A673 (cell line): ENCODE results near the gene TBL3. TPM values are rescaled to one million over a fixed set of nuclear protein-coding genes. Genes with fewer than 3 reads are reported as not detected.

Source experiments
- BruUV-seq: library from RNA; stranded (reverse); fragments of 400-500 nt; replicated peaks from 2 replicates; lab custom pipeline; 2021; lab: Mats Ljungman, UMichigan
- CTCF ChIA-PET: fragments of 300-600 bp; sonication (Branson Sonifier 250); formaldehyde crosslinking; loops from one replicate; lab custom pipeline; 2022; ENCODE audit warnings: antibody characterized with exemption; lab: Charles Lee
- POLR2A ChIA-PET: fragments of 300-600 bp; sonication (Branson Sonifier 250); formaldehyde crosslinking; loops from one replicate; lab custom pipeline; 2022; ENCODE audit warnings: antibody characterized with exemption; ENCODE audit not compliant: low non-redundant PET; lab: Charles Lee
- DNase-seq: peaks from one replicate; pipeline ENCODE4 v3.0.0-alpha.2; 2015; ENCODE audit warnings: low spot score
- H3K27ac ChIP-seq: fragments of 200-600 bp; sonication (generic); 2 replicates; pipeline ENCODE4 v1.5.1; 2016; ENCODE audit warnings: mixed run types, low read depth, mild to moderate bottlenecking, mixed read lengths, antibody characterized with exemption, low read length; ENCODE audit not compliant: poor library complexity, severe bottlenecking
- H3K27me3 ChIP-seq: fragments of 200-600 bp; sonication (generic); replicated peaks from 2 replicates; pipeline ENCODE4 v1.6.1; 2017; ENCODE audit warnings: mixed run types, low read depth, mild to moderate bottlenecking, mixed read lengths, antibody characterized with exemption, low read length; ENCODE audit not compliant: insufficient read depth, poor library complexity
- H3K36me3 ChIP-seq: fragments of 200-600 bp; sonication (generic); 2 replicates; pipeline ENCODE4 v1.6.1; 2016; ENCODE audit warnings: mixed run types, mild to moderate bottlenecking, mixed read lengths, antibody characterized with exemption, low read length; ENCODE audit not compliant: insufficient read depth, poor library complexity, severe bottlenecking
- H3K4me1 ChIP-seq: fragments of 200-600 bp; sonication (generic); 2 replicates; pipeline ENCODE4 v1.6.1; 2017; ENCODE audit warnings: mixed run types, mild to moderate bottlenecking, mixed read lengths, antibody characterized with exemption, low read length; ENCODE audit not compliant: insufficient read depth, poor library complexity, severe bottlenecking
- H3K4me3 ChIP-seq: fragments of 200-600 bp; sonication (generic); 2 replicates; pipeline ENCODE4 v1.5.1; 2016; ENCODE audit warnings: low read depth, mixed run types, mild to moderate bottlenecking, mixed read lengths, low read length; ENCODE audit not compliant: poor library complexity, severe bottlenecking
- H3K9me3 ChIP-seq: fragments of 200-600 bp; sonication (generic); 2 replicates; pipeline ENCODE4 v1.6.1; 2016; ENCODE audit warnings: mixed run types, low read depth, mild to moderate bottlenecking, mixed read lengths, antibody characterized with exemption, low read length; ENCODE audit not compliant: poor library complexity, severe bottlenecking
- EZH2 ChIP-seq: fragments of 200-600 bp; sonication (generic); IDR thresholded peaks from 2 replicates; pipeline ENCODE4 v1.6.1; 2017; ENCODE audit warnings: borderline replicate concordance, low read depth, mild to moderate bottlenecking, mixed read lengths, antibody characterized with exemption, low read length; ENCODE audit not compliant: poor library complexity, severe bottlenecking
- intact Hi-C: fragments of 100-400 bp; cut with micrococcal nuclease; formaldehyde crosslinking; loops from one replicate; pipeline ENCODE4 v1.10.0; 2022; ENCODE audit not compliant: unreplicated experiment
- total RNA-seq: library from RNA; stranded (reverse); gene quantifications from 2 replicates; pipeline ENCODE4 v1.2.3, GENCODE V29; 2021
- TF ChIP-seq, protein P1 (sequence below): fragments of 300-800, 200-600 bp; sonication (generic); conservative IDR thresholded peaks from 2 replicates; pipeline ENCODE4 v1.5.1; 2017; ENCODE audit warnings: low read depth, mild to moderate bottlenecking, antibody characterized with exemption, low read length, moderate library complexity, mixed read lengths

The TBL3 gene
- total RNA-seq, 1 experiment from 2014 or later: 58.4 TPM

DNA sequence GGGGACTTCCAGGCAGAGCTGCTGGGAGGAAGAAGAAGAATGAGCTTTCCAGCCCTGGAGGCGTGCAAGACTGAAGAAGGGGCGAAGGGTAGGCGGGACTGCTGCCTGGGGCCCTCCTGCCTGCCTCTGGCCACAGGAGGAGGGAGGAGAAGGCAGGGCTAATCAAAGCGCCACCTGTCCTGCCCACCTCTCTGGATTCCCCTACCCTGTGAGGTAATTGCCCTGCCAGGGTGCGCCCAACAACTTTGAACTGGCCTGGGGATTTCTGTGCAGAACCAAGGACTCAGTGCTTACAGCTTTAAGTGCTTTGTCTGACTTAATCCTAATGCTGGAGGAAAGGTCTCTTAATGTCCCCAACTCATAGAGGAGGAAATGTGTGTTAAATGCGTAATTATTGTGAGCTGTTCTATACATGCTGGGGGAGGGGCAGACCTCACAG, 9.6 kb downstream of the TBL3 start, which contains the start of gene NOXO1:
NOXO1 (minus strand) TSS at position 72 of the 439 bp plus-strand sequence. CDS start 290 bp downstream, outside the sequence.
- CTCF ChIA-PET: interaction anchor here (0.7 to 0.9 kb wide), 2 partner anchors 9 to 24 kb away, joined by 3 to 6 read pairs; no protein-coding TSS in a partner anchor
- no peak within 1 kb of the TSS for H3K27ac ChIP-seq
- no peaks in the 10 kb centered on the region for H3K27me3 ChIP-seq
- TF ChIP-seq, protein P1, sequence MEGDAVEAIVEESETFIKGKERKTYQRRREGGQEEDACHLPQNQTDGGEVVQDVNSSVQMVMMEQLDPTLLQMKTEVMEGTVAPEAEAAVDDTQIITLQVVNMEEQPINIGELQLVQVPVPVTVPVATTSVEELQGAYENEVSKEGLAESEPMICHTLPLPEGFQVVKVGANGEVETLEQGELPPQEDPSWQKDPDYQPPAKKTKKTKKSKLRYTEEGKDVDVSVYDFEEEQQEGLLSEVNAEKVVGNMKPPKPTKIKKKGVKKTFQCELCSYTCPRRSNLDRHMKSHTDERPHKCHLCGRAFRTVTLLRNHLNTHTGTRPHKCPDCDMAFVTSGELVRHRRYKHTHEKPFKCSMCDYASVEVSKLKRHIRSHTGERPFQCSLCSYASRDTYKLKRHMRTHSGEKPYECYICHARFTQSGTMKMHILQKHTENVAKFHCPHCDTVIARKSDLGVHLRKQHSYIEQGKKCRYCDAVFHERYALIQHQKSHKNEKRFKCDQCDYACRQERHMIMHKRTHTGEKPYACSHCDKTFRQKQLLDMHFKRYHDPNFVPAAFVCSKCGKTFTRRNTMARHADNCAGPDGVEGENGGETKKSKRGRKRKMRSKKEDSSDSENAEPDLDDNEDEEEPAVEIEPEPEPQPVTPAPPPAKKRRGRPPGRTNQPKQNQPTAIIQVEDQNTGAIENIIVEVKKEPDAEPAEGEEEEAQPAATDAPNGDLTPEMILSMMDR: no peak
- no peak for TF ChIP-seq EZH2
- DNase-seq: peak; percentile 62
- H3K4me3 ChIP-seq: no peak within 1 kb of the TSS
- no TSS peak for BruUV-seq
- H3K4me1 ChIP-seq: peaks cover 20% of the 10 kb centered on the region
- POLR2A ChIA-PET: interaction anchor here (0.6 to 0.7 kb wide), 2 partner anchors 16 to 692 kb away, joined by 4 to 5 read pairs; partner anchors contain the start of gene RPS2
- peaks cover 22% of the 10 kb centered on the region for H3K36me3 ChIP-seq
- intact Hi-C loops: no loop called here
- no peaks in the 10 kb centered on the region for H3K9me3 ChIP-seq

DNA sequence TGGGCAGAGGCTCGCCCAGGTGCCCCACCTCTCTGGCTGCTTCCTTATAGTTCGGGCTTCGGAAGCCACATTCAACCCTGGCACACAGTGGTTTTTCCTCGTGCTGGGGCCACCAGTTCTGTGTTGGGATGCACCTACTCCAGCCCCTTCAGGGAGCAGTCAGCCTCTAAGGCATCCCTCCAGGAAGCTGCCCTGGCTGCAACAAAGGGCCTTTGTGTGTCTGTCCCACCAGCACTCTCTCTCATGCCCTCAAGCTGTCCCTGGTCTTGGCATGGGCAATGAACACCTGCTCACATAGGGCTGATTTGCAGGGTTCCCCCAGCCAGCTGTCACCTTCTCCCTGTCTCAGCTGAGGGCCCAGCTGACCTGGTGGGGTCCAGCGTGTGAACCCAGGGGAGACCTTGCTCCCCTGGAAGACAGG, 10.2 kb downstream of the TBL3 start:
- CTCF ChIA-PET: interaction anchor here (0.7 kb wide), 1 partner anchor 9 kb away, joined by 3 read pairs; no protein-coding TSS in a partner anchor
- BruUV-seq: no TSS peak
- H3K9me3 ChIP-seq: no peaks in the 10 kb centered on the region
- H3K4me3 ChIP-seq: no peak overlapping the region
- no peaks in the 10 kb centered on the region for H3K27me3 ChIP-seq
- DNase-seq: no peak
- peaks cover 20% of the 10 kb centered on the region for H3K4me1 ChIP-seq
- intact Hi-C loops: no loop called here
- H3K36me3 ChIP-seq: peaks cover 22% of the 10 kb centered on the region
- H3K27ac ChIP-seq: no peak overlapping the region
- TF ChIP-seq, protein P1: no peak
- TF ChIP-seq EZH2: no peak
- POLR2A ChIA-PET: interaction anchor here (0.6 kb wide), 1 partner anchor 692 kb away, joined by 5 read pairs; no protein-coding TSS in a partner anchor

DNA sequence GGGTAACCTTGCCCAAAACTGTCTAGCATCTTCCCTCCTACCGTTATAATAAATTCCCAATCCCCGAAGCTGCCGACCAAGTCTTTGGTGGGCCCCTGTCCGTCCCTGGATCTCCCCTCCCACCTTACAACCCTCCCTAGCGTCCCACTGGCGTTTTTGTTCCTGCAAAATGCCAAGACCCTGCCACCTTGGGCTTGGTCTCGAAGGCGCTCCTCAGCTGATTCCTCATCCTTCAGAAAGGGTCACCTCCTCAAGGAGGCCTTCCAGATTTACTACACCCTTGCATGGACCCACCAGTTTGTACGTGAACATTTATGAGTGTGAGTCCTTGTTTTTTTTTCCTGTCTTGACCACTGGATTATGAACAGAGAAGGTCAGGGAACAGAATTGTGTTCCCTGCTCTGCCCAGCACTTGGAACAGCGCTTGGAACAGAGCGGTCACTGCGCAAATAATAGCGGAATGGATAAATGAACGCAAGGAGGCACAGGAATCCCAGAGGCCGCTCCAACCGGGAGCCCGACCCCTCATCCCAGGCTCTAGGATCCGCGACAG, 11.2 kb downstream of the TBL3 start:
- POLR2A ChIA-PET: interaction anchor here (0.6 to 0.7 kb wide), 2 partner anchors 485 to 812 kb away, joined by 3 to 13 read pairs; no protein-coding TSS in a partner anchor
- no TSS peak for BruUV-seq
- intact Hi-C loops: no loop called here

More for the DNA sequence above, 11.2 kb downstream of the TBL3 start:
- Histone ChIP-seq H3K4me1 (peaks cover 20% of the 10 kb centered on the region), H3K9me3 (no peaks in the 10 kb centered on the region), H3K27ac (no peak overlapping the region), H3K36me3 (peaks cover 12% of the 10 kb centered on the region), H3K27me3 (no peaks in the 10 kb centered on the region), H3K4me3 (peak overlapping the region; percentile 81)
- CTCF ChIA-PET: interaction anchor here (0.6 to 0.7 kb wide), 2 partner anchors 158 to 913 kb away, joined by 3 to 8 read pairs; no protein-coding TSS in a partner anchor
- no peak for DNase-seq
- no peak for TF ChIP-seq EZH2
- TF ChIP-seq, protein P1: no peak
